HG02798 (cell line): ENCODE measurements around the gene CHRNE.
A peak's percentile ranks its signal among the peaks of the same experiment; 100 is the strongest.
"Not testable (repeated sequence)": the region's sequence is repeated elsewhere in the genome, so short reads cannot be mapped to it uniquely, and the experiment has no call there.

Experiments
- ATAC-seq: cut with Tn5 transposase; IDR thresholded peaks from one replicate; pipeline ENCODE4 v1.9.1; 2021; ENCODE audit warnings: mild to moderate bottlenecking; ENCODE audit not compliant: unreplicated experiment, poor library complexity

Gene CHRNE

DNA sequence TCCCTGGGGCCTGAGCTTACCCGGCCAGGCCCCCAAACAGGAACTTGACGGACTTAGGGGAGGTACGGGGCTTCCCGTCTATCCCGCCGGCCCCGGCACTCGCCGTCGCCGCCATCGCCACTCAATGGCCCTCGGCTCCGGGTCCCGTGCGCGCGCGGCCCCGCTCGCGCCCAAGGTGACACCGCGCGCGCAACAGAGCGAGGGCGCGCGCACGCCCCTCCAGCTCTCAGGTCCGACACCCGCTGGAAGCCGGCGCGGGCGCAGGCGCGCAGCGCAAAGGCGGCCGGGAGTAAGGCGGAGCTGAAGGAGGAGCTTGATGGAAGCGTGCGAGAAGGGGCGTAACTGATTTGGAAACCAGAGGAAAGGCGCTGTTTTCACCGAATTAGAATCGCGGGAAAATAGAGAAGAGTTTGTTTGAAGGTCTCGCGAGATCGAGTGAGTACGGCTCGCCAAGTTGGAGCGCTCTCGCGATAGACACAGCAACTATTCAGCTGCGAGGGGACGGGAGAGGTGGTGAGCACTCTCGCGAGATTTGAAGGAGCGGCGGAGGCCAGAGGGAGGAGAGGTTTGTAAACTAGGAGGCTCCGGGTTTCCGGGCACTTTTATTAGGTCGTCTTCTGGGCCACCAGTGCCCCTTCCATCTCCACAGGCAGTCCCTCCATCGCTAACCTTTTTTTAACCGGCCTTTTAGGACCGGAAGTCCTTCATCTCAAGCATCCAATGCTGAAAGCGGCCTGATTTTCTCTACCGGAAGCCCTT lies 37.1 kb upstream of the CHRNE start, which contains the start of the genes RNF167 and SLC25A11:
RNF167 (plus strand) TSS at position 473 of the 759 bp plus-strand sequence. CDS start 642 bp downstream, outside the sequence.
SLC25A11 (minus strand) TSS at position 251 of the 759 bp plus-strand sequence; CDS start at position 115, 136 bp downstream.
- ATAC-seq: peak; percentile 86

DNA sequence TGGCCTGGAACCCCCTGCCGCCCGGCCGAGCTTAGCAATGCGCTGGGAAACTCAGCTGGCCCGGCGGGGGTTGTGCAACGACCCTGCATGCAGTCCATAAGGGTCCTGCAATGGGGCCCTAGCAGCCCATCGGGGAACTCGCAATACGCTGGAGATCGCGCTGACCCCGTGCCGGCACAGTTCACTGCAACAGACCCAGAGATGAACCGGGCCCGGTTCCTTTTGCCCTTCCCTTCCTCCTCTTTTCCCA lies 36.6 kb upstream of the CHRNE start:
- no peak for ATAC-seq

DNA sequence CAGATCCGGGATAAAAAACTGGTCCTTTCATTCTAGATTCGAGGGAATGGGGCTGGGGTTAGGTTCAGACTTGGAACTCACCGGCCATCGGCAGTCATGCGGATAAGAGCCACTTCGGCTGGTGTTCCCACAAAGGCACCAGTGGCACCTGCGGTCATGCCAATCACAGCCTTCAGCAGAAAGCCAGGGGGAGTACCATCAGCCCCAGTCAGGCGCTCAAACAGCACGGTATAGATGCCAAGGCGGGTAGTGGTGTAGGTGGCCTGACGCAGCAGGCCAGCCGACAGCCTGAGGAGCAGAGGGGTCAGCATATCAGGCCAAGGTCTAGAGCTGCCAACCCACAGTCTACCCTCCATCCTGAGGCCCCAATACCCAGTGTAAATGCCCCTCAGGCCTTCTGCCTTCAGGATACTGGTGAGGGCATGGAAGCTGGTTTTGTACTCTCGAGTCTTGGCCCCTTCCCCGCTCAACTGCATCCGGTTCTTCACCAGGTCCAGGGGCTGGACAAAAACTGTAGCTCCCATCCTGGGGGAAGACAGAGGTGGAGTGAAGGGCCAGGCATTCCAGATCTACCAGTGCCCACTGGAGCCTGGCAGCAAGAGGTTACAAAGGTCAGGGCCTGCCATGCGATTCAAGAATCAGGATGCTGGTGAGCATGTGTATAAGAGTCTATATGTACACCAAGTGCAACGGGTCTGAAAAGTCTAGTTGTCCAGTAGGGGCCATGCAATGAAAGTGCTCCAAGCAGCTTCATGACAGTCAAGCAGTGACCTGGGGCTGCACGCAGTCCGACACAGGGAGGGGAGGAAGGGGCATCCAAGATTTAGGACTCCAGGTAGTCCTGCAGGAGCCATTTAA lies 36.0 kb upstream of the CHRNE start:
- ATAC-seq: no peak

DNA sequence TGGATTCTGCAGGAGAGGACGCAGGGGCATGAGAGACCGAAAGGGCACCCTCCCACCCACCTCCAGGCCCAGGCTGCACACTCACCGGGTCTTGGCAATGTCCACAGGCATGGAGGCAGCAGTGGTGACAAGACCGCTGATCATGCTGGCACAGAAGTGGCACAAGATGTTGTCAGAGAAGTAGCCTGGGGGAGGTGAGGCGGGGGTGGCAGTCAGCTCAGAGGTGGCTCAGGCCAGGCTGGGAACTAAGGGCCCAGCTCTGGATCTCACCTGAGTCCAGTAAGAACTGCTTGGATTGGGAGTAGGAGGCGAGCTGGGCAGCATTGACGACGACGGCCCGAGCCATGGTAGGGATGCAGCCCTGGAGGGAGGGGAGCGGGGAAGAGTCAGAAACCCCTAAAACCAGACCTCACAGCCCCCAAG lies 35.2 kb upstream of the CHRNE start:
- no peak for ATAC-seq

DNA sequence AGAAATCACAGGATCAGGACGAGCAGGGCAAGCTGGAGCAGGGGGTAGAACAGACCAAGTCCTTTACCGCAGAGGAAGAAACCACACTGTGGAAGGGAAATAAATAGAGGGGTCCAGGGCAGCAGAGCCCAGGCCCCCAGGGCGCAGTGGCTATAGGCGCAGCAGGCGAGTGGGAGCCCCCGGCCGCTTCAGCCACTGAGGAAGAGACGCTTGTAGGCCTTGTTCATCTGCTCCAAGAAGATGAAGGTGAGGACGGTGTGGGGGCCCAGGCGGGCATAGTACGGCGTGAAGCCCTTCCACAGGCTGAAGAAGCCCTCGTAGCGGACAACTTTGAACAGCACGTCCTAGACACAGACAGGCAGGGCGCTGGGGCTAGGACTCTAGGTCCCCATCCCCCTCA lies 34.7 kb upstream of the CHRNE start:
- no peak for ATAC-seq

DNA sequence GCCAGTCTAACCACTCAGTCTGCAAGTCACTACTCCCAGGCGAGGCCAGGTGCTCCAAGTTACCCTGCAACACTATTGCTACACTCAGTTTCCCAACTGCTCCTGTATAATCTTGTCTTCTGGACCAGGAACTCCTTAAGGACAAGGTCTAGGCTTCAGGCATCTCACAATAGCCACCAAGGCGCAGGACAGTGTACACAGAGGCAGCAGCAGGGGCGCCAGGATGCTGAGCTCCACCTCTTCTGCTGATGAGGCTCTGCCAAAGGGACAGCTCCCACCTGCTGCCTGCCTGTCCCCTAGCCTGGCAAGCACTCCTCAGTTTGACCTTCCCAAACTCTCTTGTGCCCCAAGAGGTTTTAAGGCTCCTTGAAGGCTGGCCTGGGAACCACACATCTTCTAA lies 33.5 kb upstream of the CHRNE start:
- ATAC-seq: no peak

DNA sequence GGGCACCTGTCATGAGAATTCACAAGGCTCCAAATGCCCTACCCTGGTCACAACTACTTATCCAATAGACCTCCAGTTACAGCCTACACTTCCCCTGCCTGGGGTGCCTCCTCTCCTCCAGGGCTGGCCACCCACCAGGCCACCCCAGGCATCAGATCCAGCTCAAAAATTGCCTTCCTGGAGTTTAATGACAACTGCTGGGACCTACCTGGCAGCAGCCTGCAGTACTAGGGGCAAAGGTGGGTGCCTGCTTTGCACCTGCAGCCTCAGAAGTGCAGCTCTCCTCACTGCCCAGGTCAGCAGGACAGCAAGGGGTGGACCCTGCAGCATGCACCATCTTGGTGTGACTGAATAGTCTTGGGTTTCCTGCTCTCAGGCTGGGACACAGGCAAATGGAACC lies 32.8 kb upstream of the CHRNE start:
- no peak for ATAC-seq

DNA sequence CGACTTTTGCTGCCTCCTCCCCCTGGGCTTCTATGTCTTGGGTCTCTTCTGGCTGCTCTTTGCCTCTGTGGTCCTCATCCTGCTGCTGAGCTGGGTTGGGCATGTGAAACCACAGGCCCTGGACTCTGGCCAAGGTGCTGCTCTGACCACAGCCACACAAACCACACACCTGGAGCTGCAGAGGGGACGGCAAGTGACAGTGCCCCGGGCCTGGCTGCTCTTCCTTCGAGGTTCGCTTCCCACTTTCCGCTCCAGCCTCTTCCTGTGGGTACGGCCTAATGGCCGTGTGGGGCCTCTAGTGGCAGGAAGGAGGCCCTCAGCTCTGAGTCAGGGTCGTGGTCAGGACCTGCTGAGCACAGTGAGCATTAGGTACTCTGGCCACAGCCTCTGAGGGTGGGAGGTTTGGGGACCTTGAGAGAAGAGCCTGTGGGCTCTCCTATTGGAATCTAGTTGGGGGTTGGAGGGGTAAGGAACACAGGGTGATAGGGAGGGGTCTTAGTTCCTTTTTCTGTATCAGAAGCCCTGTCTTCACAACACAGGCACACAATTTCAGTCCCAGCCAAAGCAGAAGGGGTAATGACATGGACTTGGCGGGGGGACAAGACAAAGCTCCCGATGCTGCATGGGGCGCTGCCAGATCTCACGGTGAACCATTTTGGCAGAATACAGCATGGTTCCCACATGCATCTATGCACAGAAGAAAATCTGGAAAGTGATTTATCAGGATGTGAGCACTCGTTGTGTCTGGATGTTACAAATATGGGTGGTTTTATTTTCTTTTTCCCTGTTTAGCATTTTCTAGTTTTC lies 31.5 kb upstream of the CHRNE start:
- ATAC-seq: peak; percentile 47

DNA sequence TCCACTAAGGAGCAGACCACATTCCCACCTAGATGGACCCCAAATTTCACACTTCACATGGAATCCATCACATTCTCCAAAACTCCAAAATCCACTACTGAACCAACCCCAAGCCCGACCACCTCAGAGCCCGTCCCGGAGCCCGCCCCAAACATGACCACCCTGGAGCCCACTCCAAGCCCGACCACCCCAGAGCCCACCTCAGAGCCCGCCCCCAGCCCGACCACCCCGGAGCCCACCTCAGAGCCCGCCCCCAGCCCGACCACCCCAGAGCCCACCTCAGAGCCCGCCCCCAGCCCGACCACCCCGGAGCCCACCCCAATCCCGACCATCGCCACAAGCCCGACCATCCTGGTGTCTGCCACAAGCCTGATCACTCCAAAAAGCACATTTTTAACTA lies 30.7 kb upstream of the CHRNE start:
- no peak for ATAC-seq

DNA sequence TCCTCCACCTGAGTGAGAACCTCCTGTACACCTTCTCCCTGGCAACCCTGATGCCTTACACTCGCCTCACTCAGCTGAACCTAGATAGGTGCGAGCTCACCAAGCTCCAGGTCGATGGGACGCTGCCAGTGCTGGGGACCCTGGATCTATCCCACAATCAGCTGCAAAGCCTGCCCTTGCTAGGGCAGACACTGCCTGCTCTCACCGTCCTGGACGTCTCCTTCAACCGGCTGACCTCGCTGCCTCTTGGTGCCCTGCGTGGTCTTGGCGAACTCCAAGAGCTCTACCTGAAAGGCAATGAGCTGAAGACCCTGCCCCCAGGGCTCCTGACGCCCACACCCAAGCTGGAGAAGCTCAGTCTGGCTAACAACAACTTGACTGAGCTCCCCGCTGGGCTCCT lies 29.9 kb upstream of the CHRNE start:
- no peak for ATAC-seq

DNA sequence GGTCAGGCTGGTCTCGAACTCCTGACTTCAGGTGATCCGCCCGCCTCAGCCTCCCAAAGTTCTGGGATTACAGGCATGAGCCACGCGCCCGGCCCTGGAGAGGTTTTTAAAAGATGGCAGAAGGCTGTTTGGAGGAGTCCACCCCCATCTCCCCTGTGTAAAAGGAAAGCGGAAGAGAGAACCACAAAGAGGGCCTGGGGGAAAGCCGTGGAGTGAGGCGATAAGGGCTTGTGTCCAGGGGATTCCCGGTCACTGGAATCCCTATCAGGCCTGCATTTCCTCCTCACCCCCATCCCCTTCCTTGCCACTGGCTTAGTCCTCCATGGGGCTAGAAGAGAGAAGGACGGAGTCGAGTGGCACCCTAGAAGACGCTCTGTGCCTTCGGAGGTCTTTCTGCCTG lies 29.1 kb upstream of the CHRNE start, which contains the start of gene GP1BA:
GP1BA (plus strand) TSS at position 315 of the 400 bp plus-strand sequence. CDS start 328 bp downstream, outside the sequence.
- no peak for ATAC-seq

DNA sequence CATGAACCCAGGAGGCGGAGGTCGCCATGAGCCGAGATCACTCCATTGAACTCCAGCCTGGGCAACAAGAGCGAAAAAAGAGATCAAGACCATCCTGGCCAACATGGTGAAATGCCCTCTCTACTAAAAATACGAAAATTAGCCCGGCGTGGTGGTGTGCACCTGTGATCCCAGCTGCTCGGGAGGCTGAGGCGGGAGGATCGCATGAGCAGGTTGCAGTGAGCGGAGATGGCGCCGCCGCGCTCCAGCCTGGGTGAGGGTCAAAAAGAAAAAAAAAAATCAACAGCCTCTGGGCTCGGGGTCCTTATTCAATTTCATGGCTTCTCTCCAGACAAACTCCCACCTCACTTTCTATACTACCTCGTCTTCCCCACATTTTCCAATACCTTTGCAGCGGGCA lies 26.0 kb upstream of the CHRNE start:
- no peak for ATAC-seq

DNA sequence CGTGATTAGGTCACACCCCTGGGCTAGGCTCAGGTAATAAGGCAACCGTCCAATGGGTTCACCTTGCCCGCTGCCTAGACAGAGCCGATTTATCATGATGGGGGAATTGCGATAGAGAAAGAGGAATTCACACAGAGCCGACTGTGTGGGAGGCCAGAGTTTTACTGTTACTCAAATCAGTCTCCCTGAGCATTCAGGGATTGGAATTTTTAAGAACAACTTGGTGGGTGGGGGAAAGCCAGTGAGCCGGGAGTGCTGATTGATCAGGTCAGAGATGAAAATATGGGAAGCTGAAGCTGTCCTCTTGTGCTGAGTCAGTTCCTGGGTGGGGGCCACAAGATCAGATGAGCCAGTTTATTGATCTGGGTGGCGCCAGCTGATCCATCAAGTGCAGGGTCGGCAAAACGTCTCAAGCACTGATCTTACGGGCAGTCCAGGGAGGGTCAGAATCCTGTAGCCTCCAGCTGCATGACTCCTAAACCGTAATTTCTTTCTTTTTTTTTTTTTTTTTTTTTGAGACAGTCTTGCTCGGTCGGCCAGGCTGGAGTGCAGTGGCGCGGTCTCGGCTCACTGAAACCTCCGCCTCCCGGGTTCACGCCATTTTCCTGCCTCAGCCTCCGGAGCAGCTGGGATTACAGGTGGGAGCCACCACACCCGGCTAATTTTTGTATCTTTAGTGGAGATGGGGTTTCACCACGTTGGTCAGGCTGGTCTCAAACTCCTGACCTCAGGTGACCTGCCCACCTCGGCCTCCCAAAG lies 23.9 kb upstream of the CHRNE start:
- ATAC-seq: not testable (repeated sequence)

DNA sequence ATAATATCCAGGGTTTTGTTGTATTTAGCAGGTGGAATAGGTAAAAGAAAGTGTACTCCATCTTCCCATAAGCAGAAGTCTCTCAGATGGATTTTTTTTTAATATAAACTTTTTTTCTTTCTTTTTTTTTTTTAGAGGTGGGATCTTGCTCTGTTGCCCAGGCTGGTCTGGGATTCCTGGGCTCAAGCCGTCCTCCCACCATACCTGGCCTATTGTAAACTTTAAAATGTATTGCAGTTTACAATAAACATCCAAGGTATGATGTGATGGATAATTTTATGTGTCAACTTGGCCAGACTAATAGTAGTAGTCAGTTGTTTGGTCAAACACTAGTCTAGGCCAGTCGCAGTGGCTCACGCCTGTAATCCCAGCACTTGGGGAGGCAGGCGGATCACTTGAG lies 18.4 kb upstream of the CHRNE start:
- ATAC-seq: no peak

DNA sequence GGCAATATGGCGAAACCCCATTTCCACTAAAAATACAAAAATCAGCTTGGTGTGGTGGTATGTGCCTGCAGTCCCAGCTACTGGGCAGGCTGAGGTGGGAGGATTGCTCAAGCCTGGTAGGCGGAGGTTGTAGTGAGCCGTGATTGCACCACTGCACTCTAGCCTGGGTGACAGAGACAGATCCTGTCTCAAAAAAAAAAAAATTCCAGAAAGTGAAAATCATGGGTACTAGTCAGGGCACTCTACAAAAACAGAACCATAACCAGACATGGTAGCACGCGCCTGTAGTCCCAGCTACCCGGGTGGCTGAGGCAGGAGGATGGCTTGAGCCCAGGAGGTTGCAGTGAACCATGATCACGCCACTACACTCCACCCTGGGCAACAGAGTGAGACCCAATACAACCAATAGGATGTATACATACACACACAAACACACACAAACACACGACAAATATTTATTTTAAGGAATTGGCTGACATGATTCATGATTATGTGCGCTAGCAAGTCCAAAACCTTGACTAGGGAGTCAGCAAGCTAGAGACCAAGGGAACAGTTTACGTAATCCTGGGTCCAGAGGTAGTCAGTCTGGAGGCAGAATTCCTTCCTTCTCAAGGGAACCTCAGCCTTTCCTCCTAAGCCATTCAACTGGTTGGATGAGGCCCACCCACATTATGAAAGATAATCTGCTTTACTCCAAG lies 17.6 kb upstream of the CHRNE start:
- ATAC-seq: no peak

DNA sequence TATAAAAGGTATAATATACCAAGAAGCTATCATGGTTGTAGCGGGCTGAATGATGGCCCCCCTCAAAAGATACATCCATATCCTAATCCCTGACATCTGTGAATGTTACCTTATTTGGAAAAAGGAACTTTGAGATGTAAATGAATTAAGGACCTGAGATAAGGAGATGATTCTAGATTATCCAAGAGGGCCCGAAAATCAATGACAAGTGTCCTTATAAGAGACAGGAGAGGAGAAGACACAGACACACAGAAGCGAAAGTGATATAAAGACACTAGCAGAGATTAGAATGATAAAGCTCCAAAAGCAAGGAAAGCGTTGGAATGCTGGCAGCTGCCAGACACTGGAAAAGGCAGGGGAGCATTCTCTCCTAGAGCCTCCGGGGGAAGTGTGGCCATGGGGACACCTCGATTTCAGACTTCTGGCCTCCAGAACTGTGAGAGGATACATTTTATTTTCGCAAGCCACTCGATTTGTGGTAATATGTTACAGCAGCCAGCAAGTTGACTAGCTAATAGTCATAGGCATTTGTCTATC lies 16.7 kb upstream of the CHRNE start:
- no peak for ATAC-seq

DNA sequence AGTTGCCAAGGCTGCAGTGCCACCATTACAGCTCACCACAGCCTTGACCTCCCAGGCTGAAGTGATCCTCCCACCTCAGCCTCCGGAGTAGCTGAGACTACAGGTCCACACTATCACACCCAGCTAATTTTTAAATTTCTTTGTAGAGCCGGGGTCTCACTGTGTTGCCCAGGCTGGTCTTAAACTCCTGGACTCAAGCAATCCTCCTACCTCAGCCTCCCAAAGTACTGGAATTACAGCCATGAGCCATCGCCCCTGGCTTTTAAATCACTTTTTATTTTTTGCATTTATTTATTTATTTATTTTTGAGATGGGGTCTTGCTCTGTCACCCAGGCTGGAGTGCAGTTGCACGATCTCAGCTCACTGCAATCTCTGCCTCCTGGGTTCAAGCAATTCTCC lies 11.7 kb upstream of the CHRNE start:
- ATAC-seq: not testable (repeated sequence)

DNA sequence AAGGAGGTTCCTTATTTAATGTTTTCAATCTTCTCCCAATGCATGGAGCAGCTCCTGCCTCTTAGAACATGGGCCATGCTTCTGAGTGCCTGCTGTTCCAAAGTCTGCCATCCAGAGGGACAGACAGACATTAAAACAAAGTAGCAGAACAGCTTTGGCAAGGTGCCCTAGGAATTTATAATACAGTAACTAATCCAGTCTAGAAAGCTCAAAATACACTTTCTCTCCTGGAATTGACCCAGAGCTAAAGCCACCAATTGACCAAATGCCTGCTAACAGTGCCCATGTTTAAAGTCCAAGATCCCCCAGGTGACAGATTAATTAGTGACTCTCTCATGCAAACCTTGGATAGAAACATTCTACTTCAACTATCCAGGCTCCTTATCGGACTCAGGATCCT lies 11.1 kb upstream of the CHRNE start:
- no peak for ATAC-seq
